ENCODE data around the gene PLPP4.

PLPP4 gene

GRCh38 chr10:120480065-120480600 lies 23.1 kb downstream of the PLPP4 start:
- no peaks in the 10 kb centered on the region for H4K20me1 ChIP-seq (ENCODE audit: insufficient read depth)
- H3K9ac ChIP-seq: no peak overlapping the region
- no peak overlapping the region for H2AFZ ChIP-seq (ENCODE audit: low read depth)
- no peaks in the 10 kb centered on the region for H3K4me1 ChIP-seq (ENCODE audit: low read depth, poor library complexity, severe bottlenecking)
- no peaks in the 10 kb centered on the region for H3K36me3 ChIP-seq (ENCODE audit: insufficient read depth)
- H3K79me2 ChIP-seq (ENCODE audit: insufficient read depth, low read depth): no peaks in the 10 kb centered on the region
- H3K4me2 ChIP-seq: no peak overlapping the region
- H3K4me3 ChIP-seq (IDR thresholded peaks at IDR 0.05; ENCODE audit: insufficient read depth, low read depth, low read length): no peak overlapping the region
- H3K27me3 ChIP-seq (ENCODE audit: insufficient read depth, low read depth): no peaks in the 10 kb centered on the region
- no peak overlapping the region for H3K27ac ChIP-seq
- TF ChIP-seq CTCF (conservative IDR thresholded peaks at IDR 0.05; ENCODE audit: low read depth, low read length): no peak

- no peaks in the 10 kb centered on the region for H3K36me3 ChIP-seq (ENCODE audit: insufficient read depth)
- no peak overlapping the region for H3K4me3 ChIP-seq (IDR thresholded peaks at IDR 0.05; ENCODE audit: insufficient read depth, low read depth, low read length)
- H3K27me3 ChIP-seq (ENCODE audit: insufficient read depth, low read depth): no peaks in the 10 kb centered on the region
- no peak overlapping the region for H3K27ac ChIP-seq
- no peak for TF ChIP-seq CTCF (conservative IDR thresholded peaks at IDR 0.05; ENCODE audit: low read depth, low read length)
- no peaks in the 10 kb centered on the region for H4K20me1 ChIP-seq (ENCODE audit: insufficient read depth)
- no peak overlapping the region for H3K4me2 ChIP-seq
- H3K4me1 ChIP-seq (ENCODE audit: low read depth, poor library complexity, severe bottlenecking): no peaks in the 10 kb centered on the region
- no peak overlapping the region for H3K9ac ChIP-seq
- no peak overlapping the region for H2AFZ ChIP-seq (ENCODE audit: low read depth)
- no peaks in the 10 kb centered on the region for H3K79me2 ChIP-seq (ENCODE audit: insufficient read depth, low read depth)
Observed at GRCh38 chr10:120480848-120481247, 23.8 kb downstream of the PLPP4 start.

- H3K27ac ChIP-seq: no peak overlapping the region
- no peak overlapping the region for H2AFZ ChIP-seq (ENCODE audit: low read depth)
- H3K27me3 ChIP-seq (ENCODE audit: insufficient read depth, low read depth): no peaks in the 10 kb centered on the region
- H3K4me1 ChIP-seq (ENCODE audit: low read depth, poor library complexity, severe bottlenecking): no peaks in the 10 kb centered on the region
- H3K79me2 ChIP-seq (ENCODE audit: insufficient read depth, low read depth): no peaks in the 10 kb centered on the region
- no peaks in the 10 kb centered on the region for H3K36me3 ChIP-seq (ENCODE audit: insufficient read depth)
- TF ChIP-seq CTCF (conservative IDR thresholded peaks at IDR 0.05; ENCODE audit: low read depth, low read length): no peak
- no peak overlapping the region for H3K4me2 ChIP-seq
- no peak overlapping the region for H3K9ac ChIP-seq
- no peaks in the 10 kb centered on the region for H4K20me1 ChIP-seq (ENCODE audit: insufficient read depth)
- H3K4me3 ChIP-seq (IDR thresholded peaks at IDR 0.05; ENCODE audit: insufficient read depth, low read depth, low read length): no peak overlapping the region
Observed at GRCh38 chr10:120483006-120483405, 26.0 kb downstream of the PLPP4 start.

GRCh38 chr10:120483651-120484301 lies 26.7 kb downstream of the PLPP4 start:
- Histone ChIP-seq H4K20me1 (ENCODE audit: insufficient read depth) (no peaks in the 10 kb centered on the region), H3K4me2 (no peak overlapping the region), H2AFZ (ENCODE audit: low read depth) (no peak overlapping the region), H3K36me3 (ENCODE audit: insufficient read depth) (no peaks in the 10 kb centered on the region), H3K79me2 (ENCODE audit: insufficient read depth, low read depth) (no peaks in the 10 kb centered on the region), H3K27ac (no peak overlapping the region), H3K4me1 (ENCODE audit: low read depth, poor library complexity, severe bottlenecking) (no peaks in the 10 kb centered on the region), H3K9ac (no peak overlapping the region), H3K4me3 (IDR thresholded peaks at IDR 0.05; ENCODE audit: insufficient read depth, low read depth, low read length) (no peak overlapping the region), H3K27me3 (ENCODE audit: insufficient read depth, low read depth) (no peaks in the 10 kb centered on the region)
- no peak for TF ChIP-seq CTCF (conservative IDR thresholded peaks at IDR 0.05; ENCODE audit: low read depth, low read length)
